Lung (tissue), 12 donors: ENCODE measurements around the gene CDKL4. TPM values are rescaled to one million over a fixed set of nuclear protein-coding genes. Genes with fewer than 3 reads are reported as not detected.
"Not testable (repeated sequence)": the region's sequence is repeated elsewhere in the genome, so short reads cannot be mapped to it uniquely, and the experiment has no call there.

ENCODE experiments used
- ATAC-seq: fragments of 200-7000 bp; cut with Tn5 transposase; one replicate; pipeline ENCODE4 v1.9.1; 2020; ENCODE audit warnings: moderate number of reproducible peaks; ENCODE audit not compliant: insufficient read depth, low FRiP score
- DNase-seq, 3 donors: peaks; one replicate each; pipeline ENCODE4 v3.0.0-alpha.2; 2013 to 2017
- H3K27ac ChIP-seq, 2 donors: one replicate each; pipeline ENCODE4 v1.5.1; 2013; ENCODE audit warnings: mild to moderate bottlenecking in 2 of 2, moderate library complexity in 2 of 2, control low read depth in 1 of 2, inconsistent platforms in 1 of 2, low read depth in 1 of 2, low read length in 1 of 2
- H3K27me3 ChIP-seq, 3 donors: one replicate each; pipeline ENCODE4 v1.5.1; 2013; ENCODE audit warnings: low read length in 2 of 3; ENCODE audit not compliant: control insufficient read depth in 3 of 3, insufficient read depth in 3 of 3
- H3K36me3 ChIP-seq, 4 donors: one replicate each; pipeline ENCODE4 v1.5.1; 2013; ENCODE audit warnings: low read length in 4 of 4, mild to moderate bottlenecking in 1 of 4, moderate library complexity in 1 of 4; ENCODE audit not compliant: control insufficient read depth in 4 of 4, insufficient read depth in 4 of 4
- H3K4me1 ChIP-seq, 5 donors: one replicate each; pipeline ENCODE4 v1.5.1; 2013; ENCODE audit warnings: low read length in 5 of 5, mild to moderate bottlenecking in 2 of 5, moderate library complexity in 1 of 5; ENCODE audit not compliant: control insufficient read depth in 5 of 5, insufficient read depth in 5 of 5
- H3K4me3 ChIP-seq: one replicate; pipeline ENCODE4 v1.5.1; 2013; ENCODE audit warnings: mild to moderate bottlenecking, control low read depth, moderate library complexity
- H3K9ac ChIP-seq, 2 donors: one replicate each; pipeline ENCODE4 v1.5.1; 2013; ENCODE audit warnings: low read length in 2 of 2, control low read depth in 1 of 2; ENCODE audit not compliant: insufficient read depth in 1 of 2
- H3K9me3 ChIP-seq, 4 donors: one replicate each; pipeline ENCODE4 v1.5.1; 2013; ENCODE audit warnings: low read length in 3 of 4, mild to moderate bottlenecking in 1 of 4, moderate library complexity in 1 of 4; ENCODE audit not compliant: control insufficient read depth in 4 of 4, insufficient read depth in 3 of 4
- CTCF ChIP-seq: IDR thresholded peaks from 2 replicates; pipeline ENCODE4 v1.5.1; 2012; ENCODE audit warnings: mild to moderate bottlenecking; ENCODE audit errors: control extremely low read depth, extremely low read depth
- WGBS, 2 donors: extraction: QIAGEN DNeasy Blood & Tissue Kit; methylation state at CpG; one replicate each; pipeline ENCODE4 v1.1.7; 2013; 5-methylcytosine and 5-hydroxymethylcytosine counted together
- polyA plus RNA-seq, 2 donors: library from polyadenylated mRNA; stranded (reverse); fragments of 200-250 nt; gene quantifications; one replicate each; pipeline ENCODE4 v1.2.1, GENCODE V29; 2013
- total RNA-seq, 2 donors: library from RNA; depleted of rRNA in 1 of 2; stranded (reverse); fragments of >200 nt in 1 of 2; gene quantifications; one replicate each; pipeline ENCODE4 v1.2.1, GENCODE V29; 2014 to 2021
- donor health status: control.
- donor health status: control.
- donor health status: Bipolar disorder and iron deficiency.
- donor health status: healthy.
- donor health status: DM: yes; HTN: yes; CAD: no.

Gene CDKL4
- total and polyA plus RNA-seq, 4 donors = 0.10 to 6.5 (median 1.0) TPM

GRCh38 chr2:39175026-39175812 is 68.6 kb downstream of the CDKL4 start:
- ATAC-seq (no peak), DNase-seq (no peak)
- H3K4me3 ChIP-seq = no peak overlapping the region
- no peak overlapping the region for H3K9ac ChIP-seq
- H3K27ac ChIP-seq = no peak overlapping the region
- TF ChIP-seq CTCF = no peak
- H3K27me3 ChIP-seq = no peaks in the 10 kb centered on the region
- H3K4me1 ChIP-seq = peaks cover 0 to 3% (median 0%) of the 10 kb centered on the region in 5 donors
- H3K9me3 ChIP-seq = no peaks in the 10 kb centered on the region
- 86 to 91% methylated on average over 5 of the region's 5 CpGs for WGBS, 2 donors
- no peaks in the 10 kb centered on the region for H3K36me3 ChIP-seq

- H3K4me1 ChIP-seq = peaks cover 0 to 3% (median 0%) of the 10 kb centered on the region in 5 donors
- no peaks in the 10 kb centered on the region for H3K27me3 ChIP-seq
- H3K9me3 ChIP-seq = no peaks in the 10 kb centered on the region
- TF ChIP-seq CTCF = no peak
- no peak overlapping the region for H3K4me3 ChIP-seq
- DNase-seq (no peak), ATAC-seq (no peak)
- H3K9ac ChIP-seq = no peak overlapping the region
- H3K36me3 ChIP-seq = no peaks in the 10 kb centered on the region
- H3K27ac ChIP-seq = no peak overlapping the region
- 92 to 96% methylated on average over 8 of the region's 8 CpGs for WGBS, 2 donors
Measured at GRCh38 chr2:39174022-39174421, 69.7 kb downstream of the CDKL4 start.

GRCh38 chr2:39172047-39172706 is 71.6 kb downstream of the CDKL4 start:
- 96% methylated on average over 10 of the region's 10 CpGs for WGBS, 2 donors
- DNase-seq, H3K9me3 ChIP-seq, H3K27ac ChIP-seq, H3K4me1 ChIP-seq, H3K9ac ChIP-seq, H3K36me3 ChIP-seq, H3K4me3 ChIP-seq, ATAC-seq, H3K27me3 ChIP-seq: not testable (repeated sequence)

- TF ChIP-seq CTCF = no peak
- WGBS, 2 donors = 83 to 84% methylated on average over 7 of the region's 7 CpGs
- no peak overlapping the region for H3K4me3 ChIP-seq
- DNase-seq (no peak), ATAC-seq (no peak)
- no peaks in the 10 kb centered on the region for H3K27me3 ChIP-seq
- no peaks in the 10 kb centered on the region for H3K9me3 ChIP-seq
- no peak overlapping the region for H3K27ac ChIP-seq
- no peak overlapping the region for H3K9ac ChIP-seq
- peaks cover 0 to 3% (median 0%) of the 10 kb centered on the region in 5 donors for H3K4me1 ChIP-seq
- H3K36me3 ChIP-seq = no peaks in the 10 kb centered on the region
Measured at GRCh38 chr2:39171621-39172020, 72.1 kb downstream of the CDKL4 start.
